IPS-15b (cell line): ENCODE data around the gene SLC46A1.
A peak's percentile ranks its signal among the peaks of the same experiment; 100 is the strongest.

ENCODE experiments used
- H3K27me3 ChIP-seq: one replicate; pipeline ENCODE4 v1.6.1; 2013; ENCODE audit warnings: low read length; ENCODE audit not compliant: control insufficient read depth, insufficient read depth
- H3K36me3 ChIP-seq: one replicate; pipeline ENCODE4 v1.6.1; 2013; ENCODE audit warnings: low read length; ENCODE audit not compliant: control insufficient read depth, insufficient read depth
- H3K4me1 ChIP-seq: one replicate; pipeline ENCODE4 v1.6.1; 2013; ENCODE audit warnings: mild to moderate bottlenecking, low read length; ENCODE audit not compliant: control insufficient read depth, insufficient read depth
- H3K4me3 ChIP-seq: one replicate; pipeline ENCODE4 v1.5.1; 2013; ENCODE audit warnings: low read depth, low read length
- H3K9ac ChIP-seq: one replicate; pipeline ENCODE4 v1.6.1; 2013; ENCODE audit warnings: low read depth, mild to moderate bottlenecking, low read length
- H3K9me3 ChIP-seq: one replicate; pipeline ENCODE4 v1.6.1; 2013; ENCODE audit warnings: mild to moderate bottlenecking, low read length; ENCODE audit not compliant: control insufficient read depth, insufficient read depth

SLC46A1 gene

DNA sequence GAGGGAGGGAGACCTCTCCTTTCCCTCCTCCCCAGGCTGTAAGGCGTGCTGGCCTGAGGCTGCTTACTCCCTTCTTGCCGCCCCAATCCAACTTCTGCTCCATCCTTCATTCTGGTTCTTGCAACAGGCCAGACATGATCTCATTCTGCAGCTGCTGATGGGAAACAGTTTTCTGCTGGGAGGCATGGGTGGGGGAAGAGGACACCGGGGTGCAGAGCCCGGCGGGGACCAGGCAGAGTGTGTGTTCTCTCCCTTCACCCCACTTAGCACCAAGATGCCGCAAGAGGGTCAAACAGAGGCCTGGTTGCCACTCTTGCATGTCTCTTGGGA lies 33.1 kb downstream of the SLC46A1 start:
- Histone ChIP-seq H3K4me1 (peaks cover 10% of the 10 kb centered on the region), H3K27me3 (peaks cover 38% of the 10 kb centered on the region), H3K36me3 (no peaks in the 10 kb centered on the region), H3K9me3 (no peaks in the 10 kb centered on the region), H3K4me3 (peak overlapping the region; percentile 85), H3K9ac (no peak overlapping the region)

DNA sequence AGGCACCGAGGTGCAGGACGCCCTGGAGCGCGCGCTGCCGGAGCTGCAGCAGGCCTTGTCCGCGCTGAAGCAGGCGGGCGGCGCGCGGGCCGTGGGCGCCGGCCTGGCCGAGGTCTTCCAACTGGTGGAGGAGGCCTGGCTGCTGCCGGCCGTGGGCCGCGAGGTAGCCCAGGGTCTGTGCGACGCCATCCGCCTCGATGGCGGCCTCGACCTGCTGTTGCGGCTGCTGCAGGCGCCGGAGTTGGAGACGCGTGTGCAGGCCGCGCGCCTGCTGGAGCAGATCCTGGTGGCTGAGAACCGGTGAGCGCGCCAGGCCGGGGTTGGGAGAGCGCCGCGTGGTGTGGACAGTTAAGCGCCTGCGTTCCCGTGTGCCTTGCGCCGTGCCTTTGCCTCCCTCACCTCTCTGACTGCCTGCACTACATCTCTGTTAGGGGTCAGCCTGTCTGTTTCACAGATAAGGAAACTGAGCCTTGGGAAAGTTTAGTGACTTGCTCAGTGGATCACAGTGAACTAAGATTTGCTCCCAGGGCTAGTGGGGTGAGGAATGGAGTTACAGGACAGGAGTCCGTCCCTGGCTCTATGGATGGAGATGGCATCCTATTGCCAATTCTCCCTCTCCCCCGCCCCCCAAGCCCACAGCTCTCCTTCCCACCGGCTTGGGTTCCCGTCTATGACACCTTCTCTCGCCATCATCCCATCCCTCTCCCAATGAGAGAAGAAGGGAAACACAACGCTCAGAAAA lies 33.6 kb downstream of the SLC46A1 start:
- Histone ChIP-seq H3K36me3 (no peaks in the 10 kb centered on the region), H3K27me3 (peaks cover 37% of the 10 kb centered on the region), H3K4me3 (peak overlapping the region; percentile 85), H3K9ac (no peak overlapping the region), H3K4me1 (peaks cover 10% of the 10 kb centered on the region), H3K9me3 (no peaks in the 10 kb centered on the region)

DNA sequence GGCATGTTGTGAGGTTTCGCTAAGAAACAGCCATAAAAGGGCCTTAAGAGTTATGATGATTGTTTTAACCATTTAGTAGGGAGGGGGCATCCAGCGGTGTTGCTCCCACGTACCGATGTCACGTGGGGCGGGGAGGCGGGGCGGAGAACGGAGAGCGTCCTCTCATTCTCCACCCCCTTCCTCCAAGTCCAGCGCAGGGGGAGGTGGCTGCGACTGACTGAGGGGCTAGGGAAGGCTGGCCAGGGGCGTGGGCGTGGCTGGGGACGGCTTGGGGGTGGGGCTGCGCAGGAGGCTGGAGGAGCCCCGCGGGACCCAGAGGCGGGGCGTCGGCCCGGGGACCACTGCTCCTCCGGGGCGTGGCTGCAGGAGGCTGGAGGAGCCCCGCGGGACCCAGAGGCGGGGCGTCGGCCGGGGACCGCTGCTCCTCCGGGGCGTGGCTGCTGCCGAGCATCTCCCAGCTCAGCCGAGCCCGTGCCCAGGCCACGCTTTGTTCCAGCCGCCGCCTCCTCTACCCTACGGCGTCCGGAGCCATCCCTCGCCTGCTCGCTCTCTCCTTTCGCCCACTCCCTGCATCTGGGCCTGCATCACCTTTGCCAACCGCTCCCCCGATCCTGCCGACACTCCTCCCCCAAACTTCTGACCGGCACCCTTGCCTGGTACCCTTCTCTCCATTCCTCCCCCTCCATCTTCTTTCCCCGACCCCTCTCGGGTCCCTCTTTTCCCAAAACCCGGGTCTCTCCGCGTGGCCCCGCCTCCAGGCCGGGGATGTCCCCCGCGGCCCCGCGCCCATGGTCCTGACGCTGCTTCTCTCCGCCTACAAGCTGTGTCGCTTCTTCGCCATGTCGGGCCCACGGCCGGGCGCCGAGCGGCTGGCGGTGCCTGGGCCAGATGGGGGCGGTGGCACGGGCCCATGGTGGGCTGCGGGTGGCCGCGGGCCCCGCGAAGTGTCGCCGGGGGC lies 34.5 kb downstream of the SLC46A1 start, which contains the start of gene SARM1:
SARM1 (plus strand) TSS at position 450 of the 958 bp plus-strand sequence; CDS start at position 789, 339 bp downstream.
- Histone ChIP-seq H3K9ac (no peak within 1 kb of the TSS), H3K4me1 (peaks cover 10% of the 10 kb centered on the region), H3K36me3 (no peaks in the 10 kb centered on the region), H3K9me3 (no peaks in the 10 kb centered on the region), H3K27me3 (peaks cover 32% of the 10 kb centered on the region), H3K4me3 (peak within 1 kb of the TSS; percentile 85)

DNA sequence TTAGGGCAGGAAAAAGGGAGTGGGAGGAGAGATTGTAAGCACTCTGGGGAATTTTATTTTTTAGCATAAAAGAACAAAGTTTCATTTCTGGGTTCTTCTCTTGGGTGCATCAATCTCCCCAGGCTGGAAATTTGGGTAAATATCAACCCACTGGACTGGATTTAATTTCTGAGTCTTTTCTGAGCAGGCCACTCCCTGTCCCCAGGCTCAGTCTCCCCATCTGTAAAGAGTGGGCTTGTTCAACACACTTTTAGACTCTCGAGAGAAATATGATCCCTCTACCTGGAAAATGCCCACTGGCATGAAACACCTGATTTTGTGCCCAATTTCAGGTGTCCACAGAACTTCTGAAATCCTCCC lies 35.3 kb downstream of the SLC46A1 start:
- Histone ChIP-seq H3K9me3 (no peaks in the 10 kb centered on the region), H3K27me3 (peaks cover 30% of the 10 kb centered on the region), H3K9ac (no peak overlapping the region), H3K36me3 (no peaks in the 10 kb centered on the region), H3K4me3 (peak overlapping the region; percentile 39), H3K4me1 (peaks cover 10% of the 10 kb centered on the region)

DNA sequence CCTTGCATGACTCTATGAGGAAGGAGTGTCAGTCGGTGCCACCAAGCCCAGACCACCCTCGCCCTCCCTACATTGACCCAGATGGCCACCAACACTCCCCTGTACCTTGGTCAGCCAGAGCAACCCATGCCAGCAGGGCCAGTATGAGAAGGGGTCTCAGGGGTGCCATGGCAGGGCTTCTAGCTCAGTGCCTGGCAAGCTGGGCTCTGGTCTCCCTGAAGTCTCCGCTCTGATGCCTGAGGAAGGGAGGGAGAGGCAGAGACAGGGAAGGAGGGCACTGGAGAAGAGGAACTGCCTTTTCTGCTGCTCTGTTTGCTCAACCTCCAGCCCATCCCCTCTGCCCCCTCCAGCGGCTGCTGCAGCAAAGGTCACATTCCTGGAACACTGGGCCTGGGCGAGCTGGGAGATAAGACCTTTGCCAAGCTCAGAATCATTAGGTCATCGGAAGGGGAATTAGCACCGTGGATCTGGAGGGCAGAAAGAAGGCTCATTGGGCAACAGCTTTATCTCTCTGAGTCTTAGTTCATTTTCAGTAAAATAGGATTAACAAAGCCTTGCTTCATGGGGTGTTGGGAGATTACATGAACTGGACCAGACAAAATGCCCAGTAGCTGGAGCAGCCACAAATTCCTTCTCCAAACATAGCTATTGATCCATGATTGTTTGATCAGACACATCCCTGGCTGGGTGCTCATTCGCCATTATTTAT lies 35.8 kb downstream of the SLC46A1 start, which contains the start of gene VTN:
VTN (minus strand) TSS at position 273 of the 709 bp plus-strand sequence; CDS start at position 169, 104 bp downstream.
- Histone ChIP-seq H3K27me3 (peaks cover 30% of the 10 kb centered on the region), H3K4me1 (peaks cover 10% of the 10 kb centered on the region), H3K4me3 (peak within 1 kb of the TSS; percentile 39), H3K9ac (no peak within 1 kb of the TSS), H3K9me3 (no peaks in the 10 kb centered on the region), H3K36me3 (no peaks in the 10 kb centered on the region)

DNA sequence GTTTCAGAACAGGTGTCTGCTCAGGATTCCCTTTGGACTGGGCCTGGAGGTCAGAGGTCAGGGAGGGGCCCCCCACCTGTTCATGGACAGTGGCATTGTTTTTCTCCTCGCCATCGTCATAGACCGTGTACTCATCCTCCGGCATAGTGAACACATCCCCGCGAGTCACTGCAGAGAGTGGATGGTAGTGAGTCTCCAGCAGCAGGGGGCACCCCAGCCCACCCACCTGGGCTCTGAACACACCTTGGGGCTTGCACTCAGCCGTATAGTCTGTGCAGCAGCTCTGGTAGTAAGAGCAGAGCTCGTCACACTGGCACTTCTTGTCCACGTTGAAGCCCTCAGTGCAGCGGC lies 36.4 kb downstream of the SLC46A1 start:
- Histone ChIP-seq H3K27me3 (peaks cover 25% of the 10 kb centered on the region), H3K4me3 (no peak overlapping the region), H3K36me3 (no peaks in the 10 kb centered on the region), H3K4me1 (peaks cover 10% of the 10 kb centered on the region), H3K9ac (no peak overlapping the region), H3K9me3 (no peaks in the 10 kb centered on the region)

DNA sequence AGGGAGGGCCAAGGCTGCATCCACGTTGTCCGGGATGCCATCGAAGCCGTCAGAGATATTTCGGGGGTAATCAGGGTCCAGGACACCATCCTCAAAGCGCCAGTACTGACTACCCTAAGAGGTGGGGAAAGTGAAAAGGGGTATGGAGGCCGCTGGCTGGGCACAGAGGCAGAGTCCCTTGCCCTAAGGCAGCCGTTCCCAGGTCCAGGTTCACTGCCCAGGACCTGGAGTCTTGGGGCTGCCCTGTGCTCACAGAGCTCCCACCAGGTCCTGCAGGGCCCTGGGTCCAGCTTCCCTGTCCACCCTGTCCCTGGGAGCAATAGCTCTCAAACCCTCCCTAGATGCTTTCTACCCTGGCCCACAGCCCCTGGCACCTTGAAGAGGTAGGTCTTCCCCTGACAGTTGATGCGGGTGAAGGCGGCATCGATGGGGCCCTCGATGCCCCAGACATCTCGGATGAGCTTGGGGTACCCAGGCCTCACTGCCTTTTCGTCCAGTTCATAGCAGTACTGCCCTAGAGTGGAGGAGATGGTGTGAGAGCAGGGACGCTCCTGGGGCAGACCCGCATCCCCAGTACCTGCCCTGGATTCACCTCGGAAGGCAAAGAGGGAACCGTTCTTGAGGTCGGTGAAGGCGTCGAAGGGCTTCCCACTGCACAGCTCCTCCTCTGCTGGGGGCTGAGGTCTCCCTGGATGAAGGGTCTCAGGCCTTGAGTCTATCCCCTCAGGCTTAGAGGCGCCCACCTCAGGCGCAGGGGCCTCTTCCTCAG lies 36.9 kb downstream of the SLC46A1 start:
- Histone ChIP-seq H3K4me3 (no peak overlapping the region), H3K9ac (no peak overlapping the region)

DNA sequence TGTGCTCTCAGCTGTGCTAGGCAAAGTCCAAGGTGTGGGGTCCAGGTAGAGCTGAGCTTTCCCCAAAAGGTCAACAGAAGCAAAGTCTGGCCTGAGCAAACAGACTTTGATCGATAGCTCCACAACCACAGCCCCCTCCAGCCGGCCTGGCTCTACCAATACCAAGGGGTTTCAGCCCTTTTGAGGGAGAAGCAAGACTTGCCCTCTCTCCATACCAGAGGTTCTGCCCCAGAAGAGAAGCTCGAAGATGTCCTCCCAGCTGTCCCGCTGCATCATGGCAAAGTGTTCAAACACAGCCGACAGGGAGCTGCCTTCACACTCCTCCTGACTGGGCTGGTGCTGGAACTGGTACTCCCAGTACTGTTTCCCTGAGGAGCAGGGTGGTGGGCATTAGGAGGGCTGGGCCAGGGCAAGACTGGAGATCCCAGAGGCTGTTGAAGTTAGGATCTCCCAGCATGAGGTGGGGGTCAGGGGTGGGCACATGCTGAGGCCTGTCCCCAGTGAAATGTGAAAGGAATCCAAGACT lies 37.6 kb downstream of the SLC46A1 start:
- Histone ChIP-seq H3K27me3 (peaks cover 15% of the 10 kb centered on the region), H3K36me3 (peaks cover 3% of the 10 kb centered on the region), H3K9ac (no peak overlapping the region), H3K4me1 (peaks cover 10% of the 10 kb centered on the region), H3K4me3 (no peak overlapping the region), H3K9me3 (no peaks in the 10 kb centered on the region)

More for the DNA sequence above, 36.9 kb downstream of the SLC46A1 start:
- Histone ChIP-seq H3K9me3 (no peaks in the 10 kb centered on the region), H3K4me1 (peaks cover 10% of the 10 kb centered on the region), H3K36me3 (no peaks in the 10 kb centered on the region), H3K27me3 (peaks cover 19% of the 10 kb centered on the region)

DNA sequence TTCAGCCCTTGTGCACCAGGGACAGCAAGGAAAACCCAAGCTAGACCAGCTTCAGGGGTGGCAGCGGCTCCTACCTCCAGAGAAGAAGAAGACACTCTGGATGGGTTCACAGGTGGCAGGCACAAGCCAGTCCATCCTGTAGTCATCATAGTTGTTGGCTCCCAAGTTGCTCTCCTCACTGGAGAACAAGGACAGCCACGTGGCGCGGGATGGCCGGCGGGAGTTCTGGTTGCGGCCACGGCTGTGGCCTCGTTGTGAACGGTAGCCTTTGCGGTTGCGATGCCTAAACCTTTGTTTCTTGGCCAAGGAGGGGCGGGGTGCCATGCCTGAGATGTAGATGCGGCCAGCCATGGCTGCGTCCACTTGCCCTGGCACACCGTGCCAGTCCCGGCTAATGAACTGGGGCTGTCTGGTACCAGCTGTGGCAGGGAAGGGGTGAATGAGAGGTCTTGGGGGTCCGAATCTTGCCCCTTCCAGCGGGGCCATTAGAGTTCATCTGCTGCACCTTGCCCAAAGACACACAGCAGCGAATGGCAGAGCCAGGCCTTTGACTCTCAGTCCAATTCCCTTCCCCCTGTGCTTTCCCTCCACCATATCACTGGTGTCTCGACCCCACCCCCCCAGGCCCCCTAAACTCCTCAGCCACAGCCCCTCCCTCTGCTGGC lies 38.2 kb downstream of the SLC46A1 start:
- Histone ChIP-seq H3K4me1 (peaks cover 10% of the 10 kb centered on the region), H3K4me3 (no peak overlapping the region), H3K27me3 (peaks cover 9% of the 10 kb centered on the region), H3K9ac (no peak overlapping the region), H3K36me3 (peaks cover 3% of the 10 kb centered on the region), H3K9me3 (no peaks in the 10 kb centered on the region)

DNA sequence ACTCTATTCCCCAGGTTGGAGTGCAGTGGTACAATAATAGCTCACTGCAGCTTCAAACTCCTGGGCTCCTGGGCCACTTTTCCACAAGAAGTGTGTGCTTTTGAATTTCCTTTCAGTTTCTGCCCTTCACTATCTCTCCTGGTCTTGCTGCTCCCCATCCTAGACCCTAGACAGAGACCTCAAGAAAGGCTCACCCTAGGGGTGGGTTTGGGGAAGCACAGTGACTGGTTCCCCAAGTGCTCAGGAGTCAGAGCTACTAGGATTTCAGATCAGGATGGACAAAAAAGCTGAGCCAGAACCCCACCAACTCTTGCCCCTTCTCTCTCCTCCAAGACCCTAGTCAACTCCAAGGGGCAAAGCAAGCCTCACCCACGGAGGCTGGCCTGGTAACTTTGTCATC lies 39.4 kb downstream of the SLC46A1 start:
- peaks cover under 1% of the 10 kb centered on the region for H3K27me3 ChIP-seq
- peaks cover 10% of the 10 kb centered on the region for H3K4me1 ChIP-seq
- no peak overlapping the region for H3K4me3 ChIP-seq
- H3K9ac ChIP-seq: no peak overlapping the region
- H3K36me3 ChIP-seq: peaks cover 3% of the 10 kb centered on the region
- no peaks in the 10 kb centered on the region for H3K9me3 ChIP-seq
